HepG2 (cell line): ENCODE results near the gene AKAP12. TPM values are rescaled to one million over a fixed set of nuclear protein-coding genes. Genes with fewer than 3 reads are reported as not detected.

Source experiments
- DDIT3 ChIP-seq: sonication (generic); formaldehyde crosslinking; IDR thresholded peaks from 2 replicates; pipeline ENCODE4 v1.4.0; 2020; ENCODE audit warnings: mild to moderate bottlenecking, missing genetic modification reagents
- IKZF1 ChIP-seq: fragments of 450-650 bp; IDR thresholded peaks from 2 replicates; pipeline ENCODE4 v1.7.1; 2016
- KIAA2018 ChIP-seq: sonication (generic); formaldehyde crosslinking; IDR thresholded peaks from 2 replicates; pipeline ENCODE4 v1.5.0; 2020; ENCODE audit warnings: mild to moderate bottlenecking, missing genetic modification reagents, borderline replicate concordance
- LRRFIP1 ChIP-seq: sonication (generic); formaldehyde crosslinking; conservative IDR thresholded peaks from 2 replicates; pipeline ENCODE4 v1.4.0; 2020; ENCODE audit warnings: missing genetic modification reagents
- PHF21A ChIP-seq: sonication (generic); formaldehyde crosslinking; IDR thresholded peaks from 2 replicates; pipeline ENCODE4 v1.5.0; 2020; ENCODE audit warnings: mild to moderate bottlenecking, missing genetic modification reagents
- RFX1 ChIP-seq: fragments of 450-650 bp; IDR thresholded peaks from 2 replicates; pipeline ENCODE4 v1.6.1; 2017
- ZFYVE20 ChIP-seq: sonication (generic); formaldehyde crosslinking; IDR thresholded peaks from 2 replicates; pipeline ENCODE4 v1.8.0; 2023; ENCODE audit warnings: low read depth, mild to moderate bottlenecking, moderate library complexity, missing genetic modification reagents, borderline replicate concordance
- ZNF446 ChIP-seq: sonication (generic); formaldehyde crosslinking; IDR thresholded peaks from 2 replicates; pipeline ENCODE4 v1.5.0; 2020; ENCODE audit warnings: mild to moderate bottlenecking, missing genetic modification reagents
- ZNF766 ChIP-seq: sonication (generic); formaldehyde crosslinking; IDR thresholded peaks from 2 replicates; pipeline ENCODE4 v1.5.0; 2020; ENCODE audit warnings: missing genetic modification reagents, borderline replicate concordance
- polyA plus RNA-seq, 8 experiments: library from polyadenylated mRNA; depleted of rRNA in 3 of 8; stranded (reverse) in 7 of 8; unstranded in 1 of 8; fragments of >200 nt; fragmentation: Illumina TruSeq in 4 of 8; extraction: Trizol in 4 of 8; gene quantifications; 2 replicates each; pipeline versions ENCODE4 v1.2.1 to v1.2.3, GENCODE V29; 2011 to 2016; ENCODE audit warnings: low read depth in 4 of 8, missing spikeins in 1 of 8, mixed read lengths in 1 of 8; ENCODE audit not compliant: insufficient read depth in 1 of 8
- total RNA-seq, 5 experiments: library from RNA; depleted of rRNA; stranded (reverse); fragments of >200 nt; fragmentation: Illumina TruSeq; extraction: Trizol; gene quantifications; 2 replicates each; pipeline ENCODE4 v1.2.3, GENCODE V29; 2016; ENCODE audit warnings: low read depth in 1 of 5
- TF ChIP-seq, protein P1 (sequence below): sonication (generic); formaldehyde crosslinking; IDR thresholded peaks from 2 replicates; pipeline ENCODE4 v1.9.0; 2021; ENCODE audit warnings: missing genetic modification reagents, borderline replicate concordance
- TF ChIP-seq, protein P2 (sequence below): sonication (generic); formaldehyde crosslinking; IDR thresholded peaks from 2 replicates; pipeline ENCODE4 v1.5.1; 2020; ENCODE audit warnings: mild to moderate bottlenecking, missing genetic modification reagents, moderate library complexity

Gene AKAP12
- total and polyA plus RNA-seq, 2 of the 13 experiments (the other 11 are each of a cell fraction or from before 2014, with no cell fraction given) = 10.6 to 19.0 TPM

DNA sequence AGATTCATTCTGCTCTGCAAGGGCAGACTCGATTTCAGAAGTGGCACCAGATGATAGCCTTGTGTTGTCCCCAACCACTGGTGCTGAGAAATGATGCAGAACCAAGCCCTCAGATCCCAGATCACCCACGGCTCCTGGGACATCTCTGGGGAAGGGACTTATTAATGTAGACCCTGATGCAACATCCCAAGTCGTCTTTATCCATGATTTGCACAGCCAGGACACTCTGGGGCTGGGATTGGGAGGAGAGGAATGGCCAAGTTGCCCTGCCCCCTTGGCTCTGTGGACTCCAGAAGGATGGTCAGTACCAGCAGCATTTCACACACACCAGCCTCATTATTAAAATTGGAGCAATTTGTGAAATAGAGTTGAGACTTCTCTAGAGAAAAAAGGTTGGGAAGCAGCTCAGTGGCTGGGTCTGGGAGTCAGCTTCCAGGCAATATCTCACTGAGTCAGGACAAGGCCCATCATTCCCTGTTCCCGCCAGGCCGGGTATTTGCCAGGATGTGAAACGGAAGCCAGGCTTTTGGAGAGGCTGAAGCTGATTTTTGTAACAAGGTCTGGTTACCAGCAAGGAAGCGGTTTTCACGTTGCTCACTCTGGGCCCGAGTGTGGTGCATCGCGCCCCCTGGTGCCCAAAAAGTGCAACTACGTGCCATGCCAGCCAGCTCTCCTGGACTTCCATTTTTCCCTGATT is 84.2 kb downstream of the AKAP12 start (continued):
- TF ChIP-seq KIAA2018 (no peak), IKZF1 (no peak), RFX1 (no peak), ZFYVE20 (CRISPR knock-in tag) (no peak), ZNF446 (CRISPR knock-in tag) (no peak), PHF21A (CRISPR knock-in tag) (peak; percentile 41; the same call in 1 of the 2 replicates), ZNF766 (CRISPR knock-in tag) (no peak), DDIT3 (CRISPR knock-in tag) (no peak), LRRFIP1 (no peak)
- TF ChIP-seq, protein P1, sequence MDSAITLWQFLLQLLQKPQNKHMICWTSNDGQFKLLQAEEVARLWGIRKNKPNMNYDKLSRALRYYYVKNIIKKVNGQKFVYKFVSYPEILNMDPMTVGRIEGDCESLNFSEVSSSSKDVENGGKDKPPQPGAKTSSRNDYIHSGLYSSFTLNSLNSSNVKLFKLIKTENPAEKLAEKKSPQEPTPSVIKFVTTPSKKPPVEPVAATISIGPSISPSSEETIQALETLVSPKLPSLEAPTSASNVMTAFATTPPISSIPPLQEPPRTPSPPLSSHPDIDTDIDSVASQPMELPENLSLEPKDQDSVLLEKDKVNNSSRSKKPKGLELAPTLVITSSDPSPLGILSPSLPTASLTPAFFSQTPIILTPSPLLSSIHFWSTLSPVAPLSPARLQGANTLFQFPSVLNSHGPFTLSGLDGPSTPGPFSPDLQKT (CRISPR knock-in tag) = no peak
- TF ChIP-seq, protein P2, sequence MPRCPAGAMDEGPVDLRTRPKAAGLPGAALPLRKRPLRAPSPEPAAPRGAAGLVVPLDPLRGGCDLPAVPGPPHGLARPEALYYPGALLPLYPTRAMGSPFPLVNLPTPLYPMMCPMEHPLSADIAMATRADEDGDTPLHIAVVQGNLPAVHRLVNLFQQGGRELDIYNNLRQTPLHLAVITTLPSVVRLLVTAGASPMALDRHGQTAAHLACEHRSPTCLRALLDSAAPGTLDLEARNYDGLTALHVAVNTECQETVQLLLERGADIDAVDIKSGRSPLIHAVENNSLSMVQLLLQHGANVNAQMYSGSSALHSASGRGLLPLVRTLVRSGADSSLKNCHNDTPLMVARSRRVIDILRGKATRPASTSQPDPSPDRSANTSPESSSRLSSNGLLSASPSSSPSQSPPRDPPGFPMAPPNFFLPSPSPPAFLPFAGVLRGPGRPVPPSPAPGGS = no peak
